NCI-H748 (cell line): ENCODE data around the gene BEGAIN.

Experiments used
- DNase-seq: peaks from one replicate; lab custom pipeline; 2025; ENCODE audit not compliant: unreplicated experiment; lab: John Stamatoyannopoulos, UW

The BEGAIN gene

GRCh38 chr14:100568998-100569733 is 18.1 kb downstream of the BEGAIN start:
- no peak for DNase-seq

- peak; percentile 26 for DNase-seq
These were observed 18.8 kb downstream of the BEGAIN start for GRCh38 chr14:100568164-100568997.

- DNase-seq: peak; percentile 21
These were observed 19.4 kb downstream of the BEGAIN start for GRCh38 chr14:100567877-100568163.

GRCh38 chr14:100567009-100567876 is 20.0 kb downstream of the BEGAIN start:
- no peak for DNase-seq

GRCh38 chr14:100566586-100566985 is 20.6 kb downstream of the BEGAIN start:
- no peak for DNase-seq

- no peak for DNase-seq
These were observed 21.1 kb downstream of the BEGAIN start for GRCh38 chr14:100566119-100566518.

GRCh38 chr14:100565650-100566049 is 21.6 kb downstream of the BEGAIN start:
- no peak for DNase-seq

- no peak for DNase-seq
These were observed 22.7 kb downstream of the BEGAIN start for GRCh38 chr14:100564512-100564911.

- DNase-seq: no peak
These were observed 24.5 kb downstream of the BEGAIN start for GRCh38 chr14:100562751-100563150.

GRCh38 chr14:100561005-100561404 is 26.2 kb downstream of the BEGAIN start:
- DNase-seq: no peak

- DNase-seq: no peak
These were observed 26.7 kb downstream of the BEGAIN start for GRCh38 chr14:100560471-100560870.

- no peak for DNase-seq
These were observed 27.8 kb downstream of the BEGAIN start for GRCh38 chr14:100559455-100559854.

GRCh38 chr14:100558966-100559365 is 28.3 kb downstream of the BEGAIN start:
- DNase-seq: no peak

- no peak for DNase-seq
These were observed 29.0 kb downstream of the BEGAIN start for GRCh38 chr14:100558226-100558625.

- DNase-seq: no peak
These were observed 29.6 kb downstream of the BEGAIN start for GRCh38 chr14:100557658-100558057.

GRCh38 chr14:100556936-100557505 is 30.2 kb downstream of the BEGAIN start:
- no peak for DNase-seq

- no peak for DNase-seq
These were observed 31.1 kb downstream of the BEGAIN start for GRCh38 chr14:100556140-100556475.

GRCh38 chr14:100555436-100556139 is 31.6 kb downstream of the BEGAIN start:
- no peak for DNase-seq

- DNase-seq: no peak
These were observed 32.4 kb downstream of the BEGAIN start for GRCh38 chr14:100554696-100555320.

GRCh38 chr14:100554082-100554677 is 33.0 kb downstream of the BEGAIN start:
- DNase-seq: peak; percentile 48
